Liver (tissue), 9 donors: ENCODE results near the gene RAD51B. TPM values are rescaled to one million over a fixed set of nuclear protein-coding genes. Genes with fewer than 3 reads are reported as not detected.

Source experiments
- DNase-seq: peaks from one replicate; pipeline ENCODE4 v3.0.0-alpha.2; 2017; ENCODE audit warnings: low spot score
- H3K27ac ChIP-seq, 2 donors: one replicate each; pipeline ENCODE4 v1.7.0; 2013; ENCODE audit warnings: inconsistent platforms in 2 of 2, low read length in 2 of 2, control low read depth in 1 of 2, low read depth in 1 of 2, mild to moderate bottlenecking in 1 of 2
- H3K27me3 ChIP-seq, 4 donors: one replicate each; pipeline versions ENCODE4 v1.6.1 to v1.7.0; 2013; ENCODE audit warnings: low read length in 3 of 4, inconsistent platforms in 1 of 4, mild to moderate bottlenecking in 1 of 4, moderate library complexity in 1 of 4; ENCODE audit not compliant: control insufficient read depth in 4 of 4, insufficient read depth in 4 of 4
- H3K36me3 ChIP-seq, 4 donors: one replicate each; pipeline versions ENCODE4 v1.6.1 to v1.7.0; 2013; ENCODE audit warnings: low read length in 3 of 4, mild to moderate bottlenecking in 3 of 4, low read depth in 1 of 4, moderate library complexity in 1 of 4; ENCODE audit not compliant: control insufficient read depth in 4 of 4, insufficient read depth in 3 of 4
- H3K4me1 ChIP-seq, 4 donors: one replicate each; pipeline versions ENCODE4 v1.6.1 to v1.7.0; 2013; ENCODE audit warnings: low read length in 3 of 4, mild to moderate bottlenecking in 3 of 4, moderate library complexity in 1 of 4; ENCODE audit not compliant: control insufficient read depth in 4 of 4, insufficient read depth in 4 of 4
- H3K4me3 ChIP-seq, 3 donors: one replicate each; pipeline versions ENCODE4 v1.6.1 to v1.7.0; 2013; ENCODE audit warnings: low read length in 3 of 3, control low read depth in 1 of 3, low read depth in 1 of 3, mild to moderate bottlenecking in 1 of 3
- H3K9ac ChIP-seq, 2 donors: one replicate each; pipeline ENCODE4 v1.7.0; 2013; ENCODE audit warnings: low read length in 2 of 2, mild to moderate bottlenecking in 2 of 2, moderate library complexity in 2 of 2, control low read depth in 1 of 2, low read depth in 1 of 2
- H3K9me3 ChIP-seq, 4 donors: one replicate each; pipeline versions ENCODE4 v1.6.1 to v1.7.0; 2013; ENCODE audit warnings: low read length in 3 of 4; ENCODE audit not compliant: control insufficient read depth in 4 of 4
- ATF3 ChIP-seq: IDR thresholded peaks from 2 replicates; pipeline ENCODE4 v1.6.1; 2016; ENCODE audit warnings: antibody characterized with exemption
- CTCF ChIP-seq: fragments of 150-350 bp; IDR thresholded peaks from 2 replicates; pipeline ENCODE4 v1.5.1; 2017; ENCODE audit warnings: improper control_type of control experiment, low read depth, low read length; ENCODE audit not compliant: missing input control
- EGR1 ChIP-seq, 2 donors: IDR thresholded peaks; 2 replicates each; pipeline ENCODE4 v1.6.1; 2016 to 2018; ENCODE audit warnings: antibody characterized with exemption in 2 of 2, low read depth in 2 of 2
- FOXA1 ChIP-seq: IDR thresholded peaks from 2 replicates; pipeline ENCODE4 v1.6.1; 2016; ENCODE audit warnings: antibody characterized with exemption
- FOXA2 ChIP-seq: IDR thresholded peaks from 2 replicates; pipeline ENCODE4 v1.6.1; 2016; ENCODE audit warnings: antibody characterized with exemption
- GABPA ChIP-seq, 2 donors: IDR thresholded peaks in 1 of 2; conservative IDR thresholded peaks in 1 of 2; 2 replicates each; pipeline ENCODE4 v1.6.1; 2016; ENCODE audit warnings: antibody characterized with exemption in 2 of 2, mild to moderate bottlenecking in 1 of 2, moderate library complexity in 1 of 2
- HNF4G ChIP-seq: IDR thresholded peaks from 2 replicates; pipeline ENCODE4 v1.6.1; 2016; ENCODE audit warnings: antibody characterized with exemption
- JUND ChIP-seq, 2 donors: IDR thresholded peaks; 2 replicates each; pipeline ENCODE4 v1.6.1; 2016; ENCODE audit warnings: antibody characterized with exemption in 2 of 2
- NR2F2 ChIP-seq: IDR thresholded peaks from 2 replicates; pipeline ENCODE4 v1.6.1; 2016; ENCODE audit warnings: antibody characterized with exemption
- RAD21 ChIP-seq, 2 donors: IDR thresholded peaks; 2 replicates each; pipeline ENCODE4 v1.6.1; 2016; ENCODE audit warnings: antibody characterized with exemption in 2 of 2, mild to moderate bottlenecking in 2 of 2
- REST ChIP-seq: IDR thresholded peaks from 2 replicates; pipeline ENCODE4 v1.6.1; 2016; ENCODE audit warnings: antibody characterized with exemption, mild to moderate bottlenecking
- RXRA ChIP-seq, 2 donors: IDR thresholded peaks; 2 replicates each; pipeline ENCODE4 v1.6.1; 2017 to 2018; ENCODE audit warnings: antibody characterized with exemption in 2 of 2, mild to moderate bottlenecking in 1 of 2
- SP1 ChIP-seq: IDR thresholded peaks from 2 replicates; pipeline ENCODE4 v1.6.1; 2018; ENCODE audit warnings: antibody characterized with exemption, mild to moderate bottlenecking
- YY1 ChIP-seq: IDR thresholded peaks from 2 replicates; pipeline ENCODE4 v1.6.1; 2016; ENCODE audit warnings: antibody characterized with exemption, mild to moderate bottlenecking
- ZBTB33 ChIP-seq: IDR thresholded peaks from 2 replicates; pipeline ENCODE4 v1.6.1; 2016; ENCODE audit warnings: antibody characterized with exemption
- WGBS: extraction: QIAGEN DNeasy Blood & Tissue Kit; methylation state at CpG from one replicate; pipeline ENCODE4 v1.1.7; 2013; 5-methylcytosine and 5-hydroxymethylcytosine counted together
- polyA plus RNA-seq, 2 donors: library from polyadenylated mRNA; stranded (reverse) in 1 of 2; unstranded in 1 of 2; fragments of 200-250 nt in 1 of 2; fragments of >200 nt in 1 of 2; fragmentation: Nextera tagmentation in 1 of 2; extraction: Ambion mirVana in 1 of 2; gene quantifications; one replicate each; pipeline versions ENCODE4 v1.2.1 to v1.2.3, GENCODE V29; 2013 to 2015
- total RNA-seq, 2 donors: library from RNA; depleted of rRNA; stranded (reverse); fragments of >200 nt; gene quantifications; one replicate each; pipeline ENCODE4 v1.2.3, GENCODE V29; 2014
- donor health status: healthy.
- donor health status: healthy.
- donor health status: healthy.
- donor health status: healthy.
- donor health status: healthy.

The RAD51B gene
- total and polyA plus RNA-seq, 4 donors = 0.81 to 12.9 (median 2.4) TPM

- Histone ChIP-seq H3K4me3 (no peak overlapping the region), H3K4me1 (peaks cover 11 to 48% (median 26%) of the 10 kb centered on the region in 4 donors), H3K9me3 (no peaks in the 10 kb centered on the region), H3K27me3 (no peaks in the 10 kb centered on the region), H3K9ac (no peak overlapping the region), H3K36me3 (no peaks in the 10 kb centered on the region), H3K27ac (no peak overlapping the region)
- no peak for DNase-seq
- WGBS = 74% methylated on average over 5 of the region's 5 CpGs
- TF ChIP-seq FOXA1 (no peak), CTCF (no peak), ZBTB33 (no peak), HNF4G (no peak), RXRA (IDR thresholded peaks at IDR 0.05) (no peak), NR2F2 (no peak), REST (no peak), RAD21 (IDR thresholded peaks at IDR 0.05) (no peak), GABPA (IDR thresholded peaks at IDR 0.05 in 1 of 2, conservative IDR thresholded peaks at IDR 0.05 in 1 of 2) (no peak), ATF3 (no peak), YY1 (no peak), SP1 (no peak), EGR1 (IDR thresholded peaks at IDR 0.05; ENCODE audit: low read depth in 2 of 2) (no peak), FOXA2 (no peak), JUND (IDR thresholded peaks at IDR 0.05) (no peak)
Measured at GRCh38 chr14:68167383-68168087, 348.0 kb downstream of the RAD51B start.
